GM19025 (cell line): ENCODE data around the gene RAD18.

Experiments
- ATAC-seq: cut with Tn5 transposase; IDR thresholded peaks from one replicate; pipeline ENCODE4 v1.9.1; 2021; ENCODE audit warnings: mild to moderate bottlenecking, low read depth, moderate library complexity; ENCODE audit not compliant: unreplicated experiment

RAD18 gene

DNA sequence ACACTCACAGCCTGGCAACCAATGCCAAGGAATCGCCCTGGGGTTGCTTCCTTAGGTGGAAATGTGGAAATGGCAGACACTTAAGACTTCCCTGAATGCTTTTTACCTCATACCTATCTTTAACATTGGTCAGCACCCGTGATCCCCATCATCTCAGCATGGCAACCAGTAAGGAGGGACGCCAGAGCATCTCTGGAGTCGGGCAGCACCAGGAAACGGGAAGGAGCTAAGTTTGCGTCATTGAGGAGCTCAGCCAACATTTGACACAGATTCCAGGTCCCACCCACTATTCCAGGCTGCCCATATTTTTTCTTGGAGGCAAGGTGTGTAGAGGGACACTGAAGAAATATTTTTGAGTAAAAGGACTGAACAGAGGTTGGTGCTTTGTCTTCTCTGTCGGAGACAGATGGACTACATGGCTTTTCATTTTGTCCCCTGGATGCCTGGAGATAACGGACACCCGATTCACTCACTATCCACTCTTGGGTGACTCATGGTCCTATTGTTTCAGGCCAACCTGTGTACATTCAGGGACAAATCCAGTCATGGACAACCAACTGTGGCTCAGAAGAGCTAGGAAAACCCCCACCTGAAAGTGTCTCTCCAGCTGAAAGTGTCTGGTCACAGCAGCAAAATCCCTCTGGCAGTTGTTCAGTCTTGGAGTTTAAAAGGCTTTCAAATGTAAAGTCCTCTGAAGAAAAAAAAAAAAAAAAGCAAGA lies 123.5 kb downstream of the RAD18 start:
- no peak for ATAC-seq

DNA sequence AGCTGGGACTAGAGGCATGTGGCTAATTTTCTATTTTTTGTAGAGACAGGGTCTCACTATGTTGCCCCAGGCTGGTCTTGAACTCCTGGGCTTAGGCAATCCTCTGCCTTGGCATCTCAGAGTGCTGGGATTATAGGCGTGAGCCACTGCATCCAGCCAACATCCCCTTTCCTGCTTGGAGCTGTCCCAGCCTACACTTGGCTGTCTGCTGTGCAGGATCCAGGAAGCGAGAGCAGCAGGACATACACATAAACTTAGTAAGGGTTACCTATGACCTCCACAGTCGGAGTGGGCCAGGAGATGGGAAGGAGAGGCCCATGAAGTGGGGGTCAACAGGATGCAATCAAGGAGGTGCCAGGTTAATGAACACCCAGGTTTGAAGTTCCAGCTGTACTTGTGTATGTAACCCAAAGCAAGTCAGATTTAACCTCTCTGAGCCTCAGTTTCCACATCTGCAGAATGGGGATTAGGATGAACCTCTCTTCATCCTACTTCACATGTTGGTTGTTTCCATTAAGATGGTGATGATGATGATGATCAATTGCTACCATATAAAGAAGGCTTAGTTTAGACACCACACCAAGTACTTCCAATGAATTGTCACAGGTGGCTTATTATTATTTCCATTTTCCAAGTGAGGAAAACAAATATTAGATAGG lies 124.4 kb downstream of the RAD18 start:
- no peak for ATAC-seq

DNA sequence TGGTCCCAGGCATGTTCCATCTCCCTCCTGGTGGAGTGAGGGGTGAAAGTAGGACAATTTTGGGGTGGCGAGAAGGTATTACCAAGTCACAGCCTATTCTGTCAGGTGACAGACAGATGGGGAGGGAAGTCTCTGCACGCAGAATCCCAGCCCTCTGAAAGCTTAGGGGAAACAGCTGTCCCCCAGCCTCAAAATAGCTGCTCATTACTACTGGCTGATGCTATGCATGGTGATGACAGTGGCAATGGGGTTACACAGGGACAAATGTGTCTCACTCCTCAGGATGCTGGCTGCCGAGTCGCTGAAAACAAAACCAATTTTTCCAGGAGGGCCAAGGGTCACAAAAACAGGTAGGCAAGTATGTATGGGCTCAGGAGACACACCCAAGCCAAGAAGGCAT lies 125.0 kb downstream of the RAD18 start:
- no peak for ATAC-seq

DNA sequence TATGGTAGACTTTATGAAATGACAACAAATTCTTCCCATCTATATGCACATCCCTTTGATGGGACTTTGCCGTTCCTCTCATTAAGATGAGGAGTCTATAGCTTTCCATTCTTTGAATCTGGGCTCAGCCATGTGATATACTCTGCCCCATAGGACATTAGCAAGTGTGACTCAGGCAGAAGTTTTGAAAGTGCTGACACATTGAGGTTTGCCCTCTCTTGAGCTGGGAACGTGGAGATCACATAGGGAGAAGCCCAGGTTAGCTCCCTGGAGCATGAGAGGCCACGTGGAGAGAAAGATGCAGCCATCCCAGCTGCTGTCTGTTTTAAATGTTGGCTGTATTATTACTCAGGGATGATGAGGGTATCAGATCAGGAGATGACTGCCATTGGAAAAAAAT lies 126.1 kb downstream of the RAD18 start:
- ATAC-seq: no peak

DNA sequence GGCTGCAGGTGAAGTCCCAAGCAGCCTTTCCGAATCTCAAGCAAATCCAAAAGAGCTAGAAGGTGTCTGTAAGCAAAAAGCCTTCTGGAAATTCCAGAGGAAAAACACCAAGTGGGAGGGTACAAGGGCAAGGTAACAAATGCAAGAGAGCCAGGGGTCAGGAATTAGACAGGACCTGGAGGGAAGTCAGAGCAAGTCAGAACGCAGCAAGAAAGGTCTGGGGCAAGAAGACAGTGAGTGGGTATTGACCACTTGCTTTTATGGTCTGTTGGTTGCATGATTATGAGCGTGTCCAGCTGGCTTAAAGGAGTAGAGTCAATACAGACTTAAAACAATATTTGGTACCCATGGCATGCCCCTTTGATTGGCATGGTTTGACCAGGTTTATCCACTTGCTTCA lies 127.2 kb downstream of the RAD18 start:
- no peak for ATAC-seq

DNA sequence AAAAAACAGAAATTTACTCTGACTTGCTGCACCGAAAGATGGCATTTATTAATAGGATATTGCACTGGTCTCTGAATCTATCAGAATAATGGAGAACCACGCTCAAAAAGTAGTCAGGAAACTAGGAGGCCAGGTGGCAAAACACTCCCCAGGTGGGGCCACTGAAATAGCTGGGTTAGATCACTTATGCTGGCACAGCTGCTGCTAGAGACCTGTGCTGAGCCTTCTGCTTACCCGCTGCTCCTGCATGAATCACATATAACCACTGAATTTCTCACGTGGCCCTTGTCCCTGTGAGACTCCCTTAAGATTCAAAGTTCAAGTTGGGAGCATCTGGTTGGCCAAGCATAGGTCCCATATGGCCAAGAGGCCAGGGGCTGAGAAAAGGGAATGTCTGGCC lies 127.9 kb downstream of the RAD18 start:
- no peak for ATAC-seq

DNA sequence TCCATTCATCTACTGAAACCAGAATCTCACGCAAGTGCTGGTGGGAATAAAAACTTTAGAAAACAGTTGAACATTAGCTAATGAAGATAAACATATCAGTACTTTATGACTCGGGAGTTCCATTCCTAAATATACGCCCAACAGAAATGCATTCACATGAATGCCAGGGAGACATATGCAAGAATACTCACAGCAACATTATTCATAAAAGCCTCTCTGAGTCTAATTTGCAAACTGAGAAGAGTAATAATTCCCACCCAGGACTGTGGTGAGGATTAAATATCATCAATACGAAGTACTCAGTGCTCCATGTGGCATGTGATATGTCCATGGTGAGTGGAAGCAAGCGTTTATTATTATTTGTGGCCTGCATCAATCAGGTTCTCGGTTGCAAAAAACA lies 128.3 kb downstream of the RAD18 start:
- no peak for ATAC-seq

DNA sequence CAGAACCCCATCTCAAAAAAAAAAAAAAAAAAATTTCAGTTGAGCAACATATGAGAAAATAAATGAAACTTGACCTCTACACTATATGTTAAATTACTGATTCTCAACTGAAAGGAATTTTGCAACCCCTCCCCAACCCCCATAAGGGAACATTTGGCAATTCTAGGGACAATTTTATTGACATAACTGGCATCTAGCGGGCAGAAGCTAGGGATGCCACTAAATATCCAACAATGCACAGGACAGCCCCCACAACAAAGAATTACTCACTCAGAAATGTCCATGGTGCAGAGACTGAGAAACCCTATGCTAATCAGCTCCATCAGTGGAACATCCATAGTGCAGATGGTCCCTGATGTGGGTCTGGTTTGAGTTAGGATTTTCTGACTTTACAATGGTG lies 135.6 kb downstream of the RAD18 start:
- ATAC-seq: no peak
